NCI-H187 (cell line): ENCODE data around the gene USP16.
"Not testable (repeated sequence)": the region's sequence is repeated elsewhere in the genome, so short reads cannot be mapped to it uniquely, and the experiment has no call there.

ENCODE experiments used
- DNase-seq, 2 experiments: peaks; one replicate each; lab custom pipeline; 2025; lab: John Stamatoyannopoulos, UW

The USP16 gene

DNA sequence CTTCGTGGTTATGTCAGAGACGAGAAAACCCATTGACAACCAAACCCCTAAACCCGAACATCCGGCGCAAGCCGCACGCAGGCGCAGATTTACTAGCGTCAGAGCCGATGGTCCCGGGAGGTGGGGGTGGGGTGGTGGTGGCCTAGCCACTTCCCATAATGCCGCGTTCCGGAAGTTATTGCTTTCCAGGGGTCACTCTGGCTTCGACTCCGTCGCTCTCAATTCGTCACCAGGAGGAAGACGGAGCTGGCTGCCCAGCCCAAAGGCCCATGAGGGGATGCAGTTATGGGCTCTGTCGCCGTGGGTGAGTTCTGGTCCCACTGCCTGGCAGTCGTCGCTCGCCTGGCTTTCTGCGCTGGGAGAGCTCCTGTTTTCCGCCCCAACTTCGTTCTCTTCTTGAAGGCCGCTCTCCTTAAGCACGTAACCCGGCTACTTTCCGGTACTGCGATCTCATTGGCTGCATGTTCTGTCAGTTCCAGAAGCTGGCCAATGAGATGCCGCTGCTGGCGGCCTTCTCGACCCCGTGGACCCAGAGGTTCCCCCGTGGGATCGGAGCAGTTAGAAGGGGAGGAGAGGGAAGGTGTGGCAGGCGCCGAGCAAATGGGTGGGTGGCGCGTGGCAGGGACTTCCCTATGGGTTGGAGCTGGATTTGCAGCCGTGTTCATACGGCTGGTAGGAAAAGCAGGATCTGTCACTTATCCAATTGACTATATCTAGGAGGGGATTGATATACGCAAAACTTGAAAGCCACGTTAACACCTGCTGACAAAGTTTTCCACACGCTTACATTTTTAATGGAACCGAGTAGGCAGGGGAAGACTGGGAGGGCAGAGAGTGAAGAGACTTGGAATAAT is at the start of gene USP16:
TSS of gene USP16 (plus strand) at position 195 of the 854 bp plus-strand sequence. CDS start 3,246 bp downstream, outside the sequence.
- DNase-seq, result peak; percentile 96 to 99

DNA sequence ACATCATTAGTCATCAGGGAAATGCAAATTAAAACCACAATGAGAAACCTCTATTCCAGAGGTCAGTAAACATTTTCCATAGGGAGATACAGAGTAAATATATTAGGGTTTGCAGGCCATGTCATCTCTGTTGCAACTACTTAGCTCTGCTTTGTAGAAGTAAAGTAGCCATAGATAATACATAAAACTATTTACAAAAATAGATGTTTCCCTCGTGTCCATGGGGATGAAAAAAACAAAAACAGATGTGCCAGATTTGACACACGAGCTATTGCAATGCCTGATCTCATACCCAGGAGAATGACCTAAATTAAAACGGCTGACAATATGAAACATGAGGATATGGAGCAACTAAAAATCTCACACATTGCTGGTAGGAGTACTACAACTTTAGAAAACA is 49.1 kb upstream of the USP16 start:
- DNase-seq, result no peak

DNA sequence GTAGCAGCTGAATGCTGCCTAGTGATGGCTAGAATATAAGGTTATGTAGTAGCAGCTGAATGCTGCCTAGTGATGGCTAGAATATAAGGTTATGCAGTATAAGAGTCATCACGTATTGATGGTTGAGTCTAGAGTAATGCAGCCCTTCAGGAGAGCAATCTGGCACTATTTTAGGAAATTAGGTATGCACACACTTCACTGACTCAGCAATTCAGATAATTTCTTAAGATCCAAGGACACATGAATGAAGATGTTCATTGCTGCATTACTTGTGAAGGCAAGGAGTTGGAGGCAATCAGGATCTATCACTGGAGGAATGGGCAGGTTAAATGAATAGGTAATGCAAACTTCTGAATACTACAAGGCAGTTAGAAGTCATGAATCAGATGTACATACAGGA is 45.4 kb upstream of the USP16 start:
- DNase-seq, result no peak

DNA sequence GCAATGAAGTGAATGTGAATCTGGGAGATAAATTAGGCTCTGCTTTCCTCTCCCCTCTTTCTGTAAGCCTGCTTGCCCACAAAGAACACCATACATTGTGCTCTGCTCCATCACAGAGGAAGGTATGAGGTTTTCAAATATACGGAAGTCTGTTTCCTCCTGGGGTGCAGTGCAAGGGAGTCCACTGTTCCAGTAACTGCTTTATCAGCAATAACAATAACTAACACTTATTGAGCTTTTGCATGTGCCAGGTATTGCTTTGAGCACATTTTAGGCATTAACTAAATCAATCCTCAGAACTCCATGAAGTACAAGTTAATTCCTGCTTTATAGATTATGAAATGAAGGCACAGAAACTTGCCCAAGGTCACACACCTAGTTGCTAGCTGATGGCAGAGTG is 41.8 kb upstream of the USP16 start:
- DNase-seq, result no peak

DNA sequence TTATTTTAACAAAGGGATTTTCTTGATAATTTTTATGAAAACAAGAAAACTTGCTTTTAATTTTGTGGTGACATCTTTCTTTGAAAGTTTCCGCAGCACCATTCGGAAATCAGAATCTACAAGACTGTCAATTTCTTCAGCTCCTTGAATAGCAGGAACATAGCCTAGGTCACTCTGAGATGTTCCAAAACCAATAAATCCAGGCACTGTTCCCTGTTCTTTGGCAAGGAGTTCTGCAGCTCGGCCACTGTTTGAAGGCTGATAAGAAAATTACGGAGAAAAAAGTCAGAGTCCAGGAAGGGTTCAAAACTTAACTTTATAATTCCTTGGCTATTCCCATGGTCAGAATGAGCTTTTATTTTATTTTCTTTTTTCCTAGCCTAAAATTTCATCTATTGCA is 37.8 kb upstream of the USP16 start:
- DNase-seq, result no peak

DNA sequence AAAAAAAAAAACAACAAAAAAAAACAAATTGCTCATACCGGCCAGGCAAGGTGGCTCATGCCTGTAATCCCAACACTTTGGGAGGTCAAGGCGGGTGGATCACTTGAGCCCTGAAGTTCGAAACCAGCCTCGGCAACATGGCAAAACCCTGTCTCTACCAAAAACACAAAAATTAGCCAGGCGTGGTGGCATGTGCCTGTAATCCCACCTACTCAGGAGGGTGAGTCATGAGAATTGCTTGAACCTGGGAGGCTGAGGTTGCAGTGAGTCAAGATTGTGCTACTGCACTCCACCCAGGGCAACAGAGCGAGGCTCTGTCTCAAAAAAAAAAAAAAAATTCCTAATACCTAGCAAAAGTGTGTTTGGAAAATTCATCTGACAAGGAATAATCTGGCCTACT is 36.3 kb upstream of the USP16 start:
- DNase-seq, result not testable (repeated sequence)

DNA sequence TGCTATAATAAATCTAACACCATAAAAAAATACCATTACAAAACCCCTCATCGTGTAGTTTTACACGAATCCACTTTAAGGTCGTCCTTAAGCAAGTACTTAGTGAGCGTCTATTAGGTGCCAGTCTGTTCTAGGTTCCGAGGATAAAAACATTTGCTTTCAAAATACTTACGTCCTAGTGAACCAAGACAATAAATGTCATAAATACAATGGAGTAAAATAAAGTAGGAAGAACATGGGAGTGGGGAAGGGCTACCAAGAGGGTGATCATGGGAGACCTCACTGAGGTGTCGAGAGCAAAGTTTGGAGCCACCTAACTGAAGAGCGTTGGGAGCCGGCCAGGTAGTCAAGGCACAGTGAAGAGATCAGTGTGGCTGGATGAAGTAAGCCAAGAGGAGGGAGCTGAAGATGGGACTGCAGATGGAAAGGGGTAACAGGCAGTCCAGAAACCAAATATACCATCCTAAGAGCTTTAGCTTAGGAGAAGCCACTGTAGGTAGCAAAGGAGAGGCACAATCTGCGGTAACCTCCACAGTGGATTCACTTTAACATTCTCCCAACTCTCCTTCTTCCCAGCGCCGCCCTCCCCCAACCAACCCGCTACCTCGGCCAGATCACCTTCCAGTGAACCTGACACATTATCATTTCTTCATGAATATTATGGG is 32.5 kb upstream of the USP16 start:
- no peak for DNase-seq

DNA sequence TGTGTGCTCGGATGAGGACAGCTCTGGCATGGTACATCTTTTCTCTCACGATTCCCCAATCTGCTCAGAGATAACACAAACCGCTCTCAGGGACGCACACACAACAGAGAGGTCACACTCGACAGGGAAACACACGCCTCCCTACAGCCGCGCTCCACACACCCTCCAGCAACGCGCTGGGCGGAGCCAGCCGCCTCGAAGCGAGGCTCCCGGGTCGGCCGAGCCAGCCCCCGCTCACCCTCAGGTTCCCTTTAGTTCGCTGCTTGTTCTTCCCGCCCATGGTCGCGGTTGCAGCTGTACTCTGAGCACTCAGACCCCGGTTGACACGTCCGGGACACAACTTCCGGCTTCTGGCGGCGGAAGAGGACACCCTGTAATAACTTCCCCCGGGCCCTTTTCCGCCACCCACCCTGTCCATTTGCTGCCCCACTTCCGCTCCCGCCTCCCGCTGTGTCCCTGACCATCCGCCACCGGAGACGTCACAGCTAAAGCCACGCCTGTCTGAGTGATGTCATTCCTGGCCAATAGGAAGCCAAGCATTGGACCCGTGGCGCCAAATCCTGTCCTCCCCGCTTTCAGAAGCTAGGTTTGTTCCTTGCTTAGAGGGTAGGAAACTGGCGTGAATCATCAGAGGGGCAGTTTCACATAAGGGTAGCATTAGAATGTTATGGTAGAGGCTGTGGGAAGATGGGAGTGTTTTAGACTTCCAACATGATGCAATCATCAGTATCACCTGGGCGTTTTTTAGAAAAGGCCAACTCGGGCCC is 31.8 kb upstream of the USP16 start, which contains the start of gene LTN1:
TSS of gene LTN1 (minus strand) at position 352 of the 767 bp plus-strand sequence. CDS start at position 280, 72 bp downstream.
- peak; percentile 98 for DNase-seq

DNA sequence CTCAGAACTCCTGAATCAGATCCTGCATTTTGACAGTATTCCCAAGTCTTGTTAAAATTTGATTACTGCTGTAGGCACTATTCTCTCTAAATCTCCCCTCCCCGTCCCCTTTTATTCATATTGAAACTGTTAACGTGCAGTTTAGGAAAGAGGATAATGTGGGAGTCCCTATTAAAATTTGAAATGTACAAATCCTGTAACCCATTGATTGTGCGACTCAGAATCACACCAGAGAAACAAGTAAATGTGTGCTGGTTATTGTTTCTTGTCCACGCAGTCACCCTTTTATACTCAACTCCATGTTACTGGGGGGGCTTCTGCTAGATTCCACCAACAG is 31.2 kb upstream of the USP16 start:
- DNase-seq, result no peak

DNA sequence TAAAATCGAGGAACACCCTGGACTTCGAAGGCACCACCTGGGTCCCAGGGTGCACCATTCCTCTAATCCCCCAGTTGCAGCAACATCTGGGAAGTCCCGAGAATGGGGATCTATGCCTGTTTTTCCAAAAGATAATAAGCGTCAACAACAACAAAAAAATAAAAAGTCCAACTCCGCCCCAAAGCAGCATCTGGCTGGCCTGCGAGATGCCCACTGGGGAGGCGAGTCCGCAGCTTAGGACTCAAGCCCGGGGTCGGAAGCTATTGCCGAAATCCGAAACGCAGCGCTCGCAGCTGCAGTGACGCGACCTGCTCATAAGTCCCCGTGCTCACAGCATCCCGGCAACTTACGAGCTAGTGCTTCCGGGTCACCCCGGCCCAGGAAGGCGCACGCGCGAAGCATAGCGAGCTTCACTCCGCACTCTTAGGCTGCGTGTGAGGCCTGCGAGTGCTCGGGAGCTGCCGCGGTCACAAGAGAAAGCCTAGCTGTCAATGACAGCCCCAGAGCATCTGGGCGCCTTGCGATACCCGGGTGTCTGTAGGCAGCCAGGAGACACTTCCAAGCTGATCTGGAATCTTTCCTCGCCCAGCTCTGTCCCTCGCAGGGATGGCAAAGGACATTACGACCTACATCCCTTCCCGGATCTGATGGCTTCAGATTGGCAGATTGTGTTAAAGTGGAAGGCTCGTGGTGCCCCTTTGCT is 21.9 kb upstream of the USP16 start:
- DNase-seq, result peak; percentile 85 to 88

DNA sequence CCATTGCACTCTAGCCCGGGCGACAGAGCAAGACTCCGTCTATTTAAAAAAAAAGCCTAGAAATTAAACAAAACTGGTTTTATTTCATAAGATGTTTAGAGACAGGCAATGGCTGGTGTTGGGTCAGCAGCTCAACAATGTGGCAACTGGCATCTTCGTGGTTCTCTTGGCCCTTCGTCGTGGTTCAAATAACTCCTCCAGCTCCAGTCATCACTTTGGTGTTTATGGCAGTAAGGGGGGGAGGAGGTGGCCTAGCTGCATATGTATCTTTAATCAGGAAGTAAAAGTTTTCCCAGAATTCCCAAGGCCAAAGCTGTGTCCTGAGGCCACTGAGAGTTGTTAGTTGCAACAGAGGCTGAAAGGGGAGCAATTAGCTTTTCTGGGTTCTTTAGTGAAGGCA is 18.8 kb upstream of the USP16 start:
- DNase-seq, result no peak

DNA sequence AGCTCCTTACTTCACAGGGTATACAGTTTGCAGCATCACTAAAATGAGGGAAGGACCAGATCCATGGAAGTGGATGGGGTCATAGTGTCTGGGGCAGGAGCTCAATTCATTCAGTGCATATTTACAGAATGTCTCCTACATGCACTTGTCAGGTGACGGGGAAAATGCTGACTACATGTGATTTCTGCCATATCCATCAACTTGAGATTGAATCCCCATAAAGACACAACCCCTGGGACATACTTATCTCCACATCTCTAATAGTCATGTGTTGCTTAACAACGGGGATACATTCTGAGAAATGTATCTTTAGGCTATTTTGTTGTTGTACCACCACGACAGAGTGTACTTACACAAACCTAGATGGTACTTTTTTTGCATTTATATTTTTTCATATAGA is 17.3 kb upstream of the USP16 start:
- no peak for DNase-seq

DNA sequence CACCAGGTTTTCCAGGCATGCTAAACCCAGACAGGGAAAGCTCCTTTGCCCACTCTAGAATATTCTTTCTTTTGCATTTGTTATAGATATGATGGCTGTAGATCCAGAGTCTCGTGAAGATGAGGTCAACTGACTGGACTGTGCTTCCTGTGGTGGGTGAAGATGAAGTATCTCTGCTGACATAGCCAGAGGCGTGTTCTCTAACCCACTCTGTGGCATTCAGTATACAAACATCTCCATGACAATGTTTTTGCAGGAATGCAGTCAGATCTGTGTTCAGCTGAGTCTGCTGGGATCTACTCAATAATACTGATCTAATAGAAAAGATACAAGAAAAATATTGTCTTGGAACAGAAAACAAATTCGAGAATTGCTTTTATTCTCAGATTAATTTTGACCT is 16.7 kb upstream of the USP16 start:
- DNase-seq, result no peak

DNA sequence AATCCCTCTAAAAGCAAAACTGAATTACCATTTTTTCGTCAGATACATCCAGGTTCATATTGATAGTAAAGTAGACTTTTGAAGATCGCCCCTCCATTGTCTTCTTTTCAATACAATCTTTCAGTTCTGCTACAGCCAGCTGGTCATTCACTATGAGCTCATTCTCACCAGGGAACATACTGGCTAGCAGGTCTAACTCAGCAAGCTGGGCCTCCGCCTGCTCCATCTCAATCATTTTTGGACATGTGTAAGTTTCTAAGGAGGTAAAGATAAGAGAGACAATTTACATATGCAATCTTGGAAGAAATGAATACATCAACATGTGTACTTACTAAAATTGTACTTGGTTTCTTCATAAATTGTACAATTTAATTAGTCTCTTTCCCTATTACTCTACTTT is 16.1 kb upstream of the USP16 start:
- DNase-seq, result no peak

DNA sequence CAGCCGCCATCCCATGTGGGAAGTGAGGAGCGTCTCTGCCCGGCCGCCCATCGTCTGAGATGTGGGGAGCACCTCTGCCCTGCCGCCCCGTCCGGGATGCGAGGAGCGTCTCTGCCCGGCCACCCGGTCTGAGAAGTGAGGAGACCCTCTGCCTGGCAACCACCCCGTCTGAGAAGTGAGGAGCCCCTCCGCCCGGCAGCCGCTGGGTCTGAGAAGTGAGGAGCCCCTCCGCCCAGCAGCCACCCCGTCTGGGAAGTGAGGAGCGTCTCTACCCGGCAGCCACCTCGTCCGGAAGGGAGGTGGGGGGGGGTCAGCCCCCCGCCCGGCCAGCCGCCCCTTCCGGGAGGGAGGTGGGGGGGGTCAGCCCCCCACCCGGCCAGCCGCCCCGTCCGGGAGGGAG is 13.2 kb upstream of the USP16 start:
- not testable (repeated sequence) for DNase-seq

DNA sequence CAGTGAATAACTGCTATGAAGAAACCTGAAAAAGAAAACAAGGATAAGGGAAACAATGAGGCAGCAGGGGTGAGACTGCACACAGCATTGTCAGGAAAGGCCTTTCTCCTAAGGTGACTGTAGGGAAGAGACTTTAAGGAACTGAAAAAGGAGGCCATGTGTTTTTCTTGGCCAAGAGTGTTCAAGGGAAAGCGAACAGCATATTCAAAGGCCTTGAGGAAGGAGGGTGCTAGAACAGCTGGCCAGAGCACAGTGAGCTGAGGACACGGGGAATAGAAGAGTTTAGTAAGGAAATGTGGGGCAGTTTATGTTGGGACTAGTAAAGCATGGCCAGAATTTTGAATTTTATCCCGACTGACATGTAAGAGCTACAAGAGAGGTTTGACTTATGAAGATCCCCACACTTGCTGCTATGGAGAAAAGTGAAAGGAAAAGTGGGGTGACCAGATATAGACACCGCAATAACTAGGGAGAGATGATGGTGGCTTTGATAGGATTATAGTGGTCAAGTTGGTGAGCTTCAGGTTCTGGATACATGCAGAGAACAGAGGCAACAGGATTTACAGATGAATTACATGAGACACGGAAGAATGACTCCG is 6.7 kb upstream of the USP16 start:
- DNase-seq, result no peak

DNA sequence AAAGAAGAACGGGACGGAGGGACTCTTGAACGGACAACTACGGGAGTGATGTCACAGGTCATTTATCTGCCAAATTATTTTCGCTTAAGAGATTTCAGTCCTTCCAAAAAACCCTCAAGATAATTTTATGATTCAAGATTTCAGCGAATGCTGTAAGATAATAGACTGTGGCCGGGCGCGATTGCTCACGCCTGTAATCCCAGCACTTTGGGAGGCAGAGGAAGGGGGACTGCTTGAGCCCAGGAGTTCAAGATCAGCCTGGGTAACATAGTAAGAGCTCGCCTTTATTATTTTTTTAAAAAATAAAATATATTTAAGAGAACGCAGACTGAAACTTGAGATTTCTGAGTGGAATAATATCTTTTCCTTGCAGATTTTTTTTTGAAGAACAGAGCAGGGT is 5.9 kb upstream of the USP16 start:
- no peak for DNase-seq

DNA sequence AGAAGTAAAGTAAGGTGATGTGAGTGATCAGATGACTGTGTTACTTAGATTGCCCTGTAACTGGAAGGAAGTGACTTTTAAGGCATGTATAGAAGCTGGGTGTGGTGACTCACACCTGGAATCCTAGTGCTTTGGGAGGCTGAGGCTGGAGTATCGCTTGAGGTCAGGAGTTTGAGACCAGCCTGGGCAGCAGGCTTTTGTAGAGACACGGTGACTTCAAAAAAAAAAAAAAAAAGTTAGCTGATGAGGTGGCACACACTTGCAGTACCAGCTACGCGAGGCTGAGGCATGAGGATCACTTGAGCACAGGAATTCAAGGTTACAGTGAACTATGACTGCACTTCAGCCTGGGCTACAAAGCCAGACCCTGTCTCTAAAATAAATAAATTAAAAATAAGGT is 2.3 kb upstream of the USP16 start:
- no peak for DNase-seq

DNA sequence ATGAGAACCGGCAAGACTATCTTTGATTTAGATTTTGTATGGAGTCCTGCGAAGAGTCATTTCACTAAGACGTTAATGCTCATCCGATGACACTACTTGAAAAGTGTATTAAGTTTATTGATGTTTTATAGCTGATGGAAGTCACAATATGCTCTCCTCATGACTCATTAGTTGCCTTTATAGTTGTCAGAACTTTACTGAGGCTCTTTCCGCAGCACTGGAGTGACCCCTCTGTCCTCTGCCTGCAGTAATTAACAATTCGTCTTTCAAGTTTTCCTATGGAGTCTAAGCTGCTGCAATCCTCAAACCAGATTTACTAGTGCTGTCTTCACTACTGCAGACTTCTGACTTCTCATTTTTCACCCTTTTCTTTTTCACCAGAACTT is 853 bp downstream of the USP16 start:
- no peak for DNase-seq

DNA sequence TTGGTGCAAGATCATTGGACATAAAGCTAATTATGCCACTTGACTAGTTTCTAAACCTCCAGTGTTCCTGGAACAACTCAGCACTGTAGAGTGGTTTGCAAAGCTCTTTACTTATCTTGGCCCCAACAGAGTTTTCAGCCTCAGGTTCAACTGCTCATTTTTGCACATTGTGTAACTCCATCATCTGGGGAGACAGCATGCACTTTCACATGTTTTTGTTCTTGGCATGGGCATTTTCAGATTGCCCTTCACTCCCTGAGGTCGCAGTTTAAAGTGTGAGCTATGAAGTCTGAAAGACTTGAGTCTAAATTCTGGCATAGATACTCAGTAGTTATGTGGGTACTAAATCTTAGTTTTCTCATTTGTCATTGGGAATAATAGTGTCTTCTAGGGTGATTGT is 5.1 kb downstream of the USP16 start:
- DNase-seq, result no peak

DNA sequence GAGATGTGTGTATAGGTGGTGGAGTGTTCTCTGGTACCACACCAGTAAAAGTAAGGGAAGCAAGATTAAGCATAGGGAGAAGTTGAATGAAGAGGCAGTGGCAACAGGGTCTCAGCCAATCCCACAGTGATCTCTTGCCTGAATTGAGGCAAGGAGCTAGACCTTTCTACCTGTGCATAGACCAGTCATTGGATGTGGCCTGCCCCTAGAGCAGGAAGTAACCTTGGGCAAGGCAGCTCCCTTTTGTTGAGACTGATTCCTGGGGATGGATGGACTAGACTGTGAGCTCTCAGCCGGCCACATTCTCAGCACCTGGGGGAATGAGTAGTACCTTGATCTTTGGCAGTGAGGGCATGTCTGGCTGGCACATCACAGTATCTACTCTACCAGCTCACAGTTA is 6.4 kb downstream of the USP16 start:
- no peak for DNase-seq

DNA sequence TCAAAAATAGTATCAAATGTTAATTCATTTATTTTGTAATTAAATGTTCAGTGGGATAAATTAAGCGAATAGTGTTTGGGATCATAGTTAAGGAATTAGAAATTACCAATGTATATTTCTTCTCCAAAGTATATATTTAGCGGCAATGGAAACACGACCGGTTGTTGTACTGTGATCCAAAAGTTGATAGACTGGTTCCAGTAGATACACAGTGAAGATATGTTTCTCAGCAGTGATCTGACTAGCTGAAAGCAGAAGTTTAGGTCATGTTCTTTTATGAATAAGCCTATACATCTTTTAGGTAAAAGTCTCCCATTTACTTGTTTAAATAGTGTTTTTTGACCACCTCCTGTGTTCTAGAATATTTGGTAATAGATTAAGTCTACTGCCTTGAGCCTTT is 8.8 kb downstream of the USP16 start:
- no peak for DNase-seq
